Aorta (tissue), 4 donors: ENCODE results near the gene TFRC. TPM values are rescaled to one million over a fixed set of nuclear protein-coding genes. Genes with fewer than 3 reads are reported as not detected.

Experiments used
- polyA plus RNA-seq, 2 donors: library from polyadenylated mRNA; stranded (reverse); fragments of 200-250 nt; gene quantifications; one replicate each; pipeline ENCODE4 v1.2.3, GENCODE V29; 2013
- total RNA-seq, 2 donors: library from RNA; stranded (reverse); fragmentation: NEBNext Ultra II Directional; extraction: Animal tissue kit (Norgen Biotek cat#: 25700); gene quantifications; one replicate each; pipeline ENCODE4 v1.2.1, GENCODE V29; 2021
- donor health status: healthy with polysubstance abuse.
- donor health status: Bipolar disorder and iron deficiency.
- donor health status: DM: no; HTN: no; CAD: no.
- donor health status: DM: yes; HTN: yes; CAD: no.

Gene TFRC
- total and polyA plus RNA-seq, 4 donors: 19.5 to 141 (median 52.7) TPM

Other genes starting within 250 kb of the TFRC start
- gene TNK2, start 173.5 kb downstream of the TFRC start, total RNA-seq: 10 to 100 TPM; 51.7 to 81.3 TPM
- 100 to 1,000 TPM in 1 of 2 donors, 1 to 10 TPM in 1; 9.3 to 162 TPM for gene TNK2, start 173.5 kb downstream of the TFRC start, polyA plus RNA-seq
- gene ZDHHC19, start 129.3 kb upstream of the TFRC start, total RNA-seq: under 1 TPM; 0.72 to 0.97 TPM
- not detected for gene ZDHHC19, start 129.3 kb upstream of the TFRC start, polyA plus RNA-seq
- under 1 TPM in 1 of 2 donors, not detected in 1; 0.49 TPM for gene SLC51A, start 134.4 kb upstream of the TFRC start, total RNA-seq
- gene SLC51A, start 134.4 kb upstream of the TFRC start, polyA plus RNA-seq: 10 to 100 TPM in 1 of 2 donors, not detected in 1; 10.6 TPM
- gene PCYT1A, start 205.6 kb upstream of the TFRC start, total RNA-seq: 10 to 100 TPM; 63.5 to 65.0 TPM
- gene PCYT1A, start 205.6 kb upstream of the TFRC start, polyA plus RNA-seq: 10 to 100 TPM; 26.7 to 28.5 TPM
- gene DYNLT2B, start 236.2 kb upstream of the TFRC start, total RNA-seq: 1 to 10 TPM; 4.7 to 5.3 TPM
- gene DYNLT2B, start 236.2 kb upstream of the TFRC start, polyA plus RNA-seq: 10 to 100 TPM; 10.4 to 14.7 TPM